Epithelial cell of proximal tubule (primary cell): Measurements from ENCODE around the gene MYCBP2. TPM values are rescaled to one million over a fixed set of nuclear protein-coding genes. Genes with fewer than 3 reads are reported as not detected.

Experiments used
- DNase-seq: peaks from one replicate; pipeline ENCODE4 v3.0.0-alpha.2; 2011; ENCODE audit warnings: low read depth
- H3K4me3 ChIP-seq: 2 replicates; pipeline ENCODE4 v1.5.1; 2011; ENCODE audit warnings: low read depth, mild to moderate bottlenecking, low read length
- CTCF ChIP-seq: conservative IDR thresholded peaks from 2 replicates; pipeline ENCODE4 v1.5.1; 2012; ENCODE audit warnings: low read depth, mild to moderate bottlenecking, low read length
- total RNA-seq: library from RNA; depleted of rRNA; stranded (reverse); fragments of >200 nt; gene quantifications from 2 replicates; pipeline ENCODE4 v1.2.3, GENCODE V29; 2015

MYCBP2 gene, protein sequence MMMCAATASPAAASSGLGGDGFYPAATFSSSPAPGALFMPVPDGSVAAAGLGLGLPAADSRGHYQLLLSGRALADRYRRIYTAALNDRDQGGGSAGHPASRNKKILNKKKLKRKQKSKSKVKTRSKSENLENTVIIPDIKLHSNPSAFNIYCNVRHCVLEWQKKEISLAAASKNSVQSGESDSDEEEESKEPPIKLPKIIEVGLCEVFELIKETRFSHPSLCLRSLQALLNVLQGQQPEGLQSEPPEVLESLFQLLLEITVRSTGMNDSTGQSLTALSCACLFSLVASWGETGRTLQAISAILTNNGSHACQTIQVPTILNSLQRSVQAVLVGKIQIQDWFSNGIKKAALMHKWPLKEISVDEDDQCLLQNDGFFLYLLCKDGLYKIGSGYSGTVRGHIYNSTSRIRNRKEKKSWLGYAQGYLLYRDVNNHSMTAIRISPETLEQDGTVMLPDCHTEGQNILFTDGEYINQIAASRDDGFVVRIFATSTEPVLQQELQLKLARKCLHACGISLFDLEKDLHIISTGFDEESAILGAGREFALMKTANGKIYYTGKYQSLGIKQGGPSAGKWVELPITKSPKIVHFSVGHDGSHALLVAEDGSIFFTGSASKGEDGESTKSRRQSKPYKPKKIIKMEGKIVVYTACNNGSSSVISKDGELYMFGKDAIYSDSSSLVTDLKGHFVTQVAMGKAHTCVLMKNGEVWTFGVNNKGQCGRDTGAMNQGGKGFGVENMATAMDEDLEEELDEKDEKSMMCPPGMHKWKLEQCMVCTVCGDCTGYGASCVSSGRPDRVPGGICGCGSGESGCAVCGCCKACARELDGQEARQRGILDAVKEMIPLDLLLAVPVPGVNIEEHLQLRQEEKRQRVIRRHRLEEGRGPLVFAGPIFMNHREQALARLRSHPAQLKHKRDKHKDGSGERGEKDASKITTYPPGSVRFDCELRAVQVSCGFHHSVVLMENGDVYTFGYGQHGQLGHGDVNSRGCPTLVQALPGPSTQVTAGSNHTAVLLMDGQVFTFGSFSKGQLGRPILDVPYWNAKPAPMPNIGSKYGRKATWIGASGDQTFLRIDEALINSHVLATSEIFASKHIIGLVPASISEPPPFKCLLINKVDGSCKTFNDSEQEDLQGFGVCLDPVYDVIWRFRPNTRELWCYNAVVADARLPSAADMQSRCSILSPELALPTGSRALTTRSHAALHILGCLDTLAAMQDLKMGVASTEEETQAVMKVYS (N-terminal part only)
- total RNA-seq: 20.7 and 32.3 TPM in 2 replicates

- peak within 1 kb of the TSS; percentile 91 for H3K4me3 ChIP-seq
- TF ChIP-seq CTCF: no peak
- peak; percentile 90 for DNase-seq
These were observed at the start of gene MYCBP2 for GRCh38 chr13:77326905-77327604. TSS of gene MYCBP2 (minus strand) at chr13:77327094. CDS start at chr13:77326775, 319 bp downstream.

DNA sequence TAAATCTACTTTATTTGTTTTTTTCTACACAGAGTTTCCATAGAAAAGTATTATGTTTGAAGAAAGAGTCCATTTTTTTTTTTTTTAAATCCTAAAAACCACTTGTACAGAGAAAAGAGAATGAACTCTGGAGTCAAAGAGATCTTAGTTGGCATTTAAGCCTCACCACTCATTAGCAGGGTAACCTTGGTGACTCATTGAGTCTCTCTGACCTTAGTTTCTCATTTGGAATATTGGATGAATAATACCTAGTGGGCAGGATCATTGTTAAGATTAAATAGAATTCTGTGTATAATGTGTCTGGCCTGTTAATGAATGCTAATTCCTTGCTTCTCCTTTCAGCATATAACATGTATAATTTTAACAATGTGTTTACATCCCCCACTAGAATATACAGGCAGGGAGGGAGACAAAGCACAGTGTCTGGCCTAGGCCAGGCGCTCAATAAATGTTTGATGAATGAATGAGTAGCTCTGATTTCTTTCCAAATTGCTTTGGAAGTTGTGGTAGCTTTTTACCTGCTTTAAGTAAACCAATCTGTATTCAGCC is 48.7 kb upstream of the MYCBP2 start:
- H3K4me3 ChIP-seq: no peak overlapping the region
- no peak for TF ChIP-seq CTCF
- DNase-seq: peak; percentile 51

DNA sequence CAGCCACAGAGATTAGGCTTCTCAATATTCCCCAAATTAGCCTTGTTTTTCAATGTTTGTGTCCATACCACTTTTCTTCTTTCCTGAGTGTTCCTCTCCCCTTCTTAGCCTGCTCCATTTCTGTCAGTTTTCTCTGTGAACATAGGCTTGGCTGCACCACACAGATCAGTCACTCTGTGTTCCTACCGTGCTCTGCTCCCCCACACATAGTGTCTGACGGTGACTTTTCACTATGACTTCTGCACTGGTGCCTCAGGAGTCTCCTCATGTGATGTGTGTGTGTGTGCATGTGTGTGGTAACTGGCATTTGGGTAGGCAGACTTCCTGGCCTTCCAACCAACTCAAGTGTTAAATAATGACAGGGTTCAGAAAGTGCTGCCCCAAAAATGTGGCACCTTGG is 47.9 kb upstream of the MYCBP2 start:
- no peak overlapping the region for H3K4me3 ChIP-seq
- DNase-seq: peak; percentile 37
- TF ChIP-seq CTCF: no peak

- no peak for TF ChIP-seq CTCF
- no peak overlapping the region for H3K4me3 ChIP-seq
- DNase-seq: no peak
These were observed 47.4 kb upstream of the MYCBP2 start for GRCh38 chr13:77374339-77374738.

- H3K4me3 ChIP-seq: no peak overlapping the region
- TF ChIP-seq CTCF: no peak
- no peak for DNase-seq
These were observed 46.6 kb upstream of the MYCBP2 start for GRCh38 chr13:77373502-77373901.

- no peak for TF ChIP-seq CTCF
- DNase-seq: no peak
- no peak overlapping the region for H3K4me3 ChIP-seq
These were observed 45.4 kb upstream of the MYCBP2 start for GRCh38 chr13:77372275-77372674.
